Endodermal cell (in vitro differentiated cells): ENCODE measurements around the gene SELPLG. TPM values are rescaled to one million over a fixed set of nuclear protein-coding genes. Genes with fewer than 3 reads are reported as not detected.
A peak's percentile ranks its signal among the peaks of the same experiment; 100 is the strongest.
"Not testable (repeated sequence)": the region's sequence is repeated elsewhere in the genome, so short reads cannot be mapped to it uniquely, and the experiment has no call there.

Source experiments
- DNase-seq: peaks from one replicate; pipeline ENCODE4 v3.0.0-alpha.2; 2017
- H3K27ac ChIP-seq: 2 replicates; pipeline ENCODE4 v1.5.1; 2013; ENCODE audit warnings: mild to moderate bottlenecking, low read depth, low read length, moderate library complexity
- H3K27me3 ChIP-seq: 2 replicates; pipeline ENCODE4 v1.6.1; 2013; ENCODE audit warnings: mild to moderate bottlenecking, low read length, moderate library complexity; ENCODE audit not compliant: insufficient read depth, control insufficient read depth, poor library complexity, severe bottlenecking
- H3K36me3 ChIP-seq: 2 replicates; pipeline ENCODE4 v1.7.0; 2013; ENCODE audit warnings: mild to moderate bottlenecking, low read length, moderate library complexity; ENCODE audit not compliant: control insufficient read depth, insufficient read depth
- H3K4me1 ChIP-seq: one replicate; pipeline ENCODE4 v1.7.0; 2013; ENCODE audit warnings: low read length; ENCODE audit not compliant: control insufficient read depth, insufficient read depth
- H3K4me3 ChIP-seq: 2 replicates; pipeline ENCODE4 v1.5.1; 2013; ENCODE audit warnings: mild to moderate bottlenecking, low read length, moderate library complexity
- H3K9ac ChIP-seq: 2 replicates; pipeline ENCODE4 v1.6.1; 2013; ENCODE audit warnings: mild to moderate bottlenecking, low read length, moderate library complexity; ENCODE audit not compliant: poor library complexity, severe bottlenecking; ENCODE audit errors: extremely low read depth
- H3K9me3 ChIP-seq: 2 replicates; pipeline ENCODE4 v1.6.1; 2013; ENCODE audit warnings: mild to moderate bottlenecking, low read length, moderate library complexity; ENCODE audit not compliant: control insufficient read depth
- H3K27ac Mint-ChIP-seq: 2 replicates; pipeline ENCODE4 v1.8.0; 2020; ENCODE audit warnings: mixed read lengths
- H3K27me3 Mint-ChIP-seq: 2 replicates; pipeline ENCODE4 v1.8.0; 2021; ENCODE audit warnings: mild to moderate bottlenecking, mixed read lengths; ENCODE audit not compliant: insufficient read depth
- H3K36me3 Mint-ChIP-seq: 2 replicates; pipeline ENCODE4 v1.8.0; 2020; ENCODE audit warnings: low read depth, mixed read lengths
- H3K4me1 Mint-ChIP-seq: 2 replicates; pipeline ENCODE4 v1.8.0; 2020; ENCODE audit warnings: mixed read lengths
- H3K4me3 Mint-ChIP-seq: 2 replicates; pipeline ENCODE4 v1.8.0; 2020; ENCODE audit warnings: mild to moderate bottlenecking, moderate library complexity, mixed read lengths
- H3K9me3 Mint-ChIP-seq: 2 replicates; pipeline ENCODE4 v1.8.0; 2020; ENCODE audit warnings: mild to moderate bottlenecking, mixed read lengths
- CTCF ChIP-seq: fragments of 200-600 bp; sonication (generic); conservative IDR thresholded peaks from 2 replicates; pipeline ENCODE4 v1.5.0; 2021; ENCODE audit warnings: antibody characterized with exemption, mild to moderate bottlenecking
- WGBS, 2 experiments: methylation state at CpG; one replicate each; pipeline versions ENCODE4 v1.1.5 to v1.1.7; 2013; ENCODE audit warnings: missing lambda C conversion rate in 2 of 2, mixed read lengths in 1 of 2; ENCODE audit not compliant: insufficient coverage in 1 of 2, insufficient read length in 1 of 2; 5-methylcytosine and 5-hydroxymethylcytosine counted together
- total RNA-seq, 2 donors: library from RNA; stranded (reverse); fragmentation: NEBNext Ultra II Directional in 1 of 2; extraction: Animal tissue kit (Norgen Biotek cat#: 25700) in 1 of 2; gene quantifications; 2 replicates in 1 of 2; 3 replicates in 1 of 2; pipeline ENCODE4 v1.2.1, GENCODE V29; 2021

The SELPLG gene
- total RNA-seq, 2 donors from 2014 or later: 0.13 TPM; not detected in 1

- no peak overlapping the region for H3K4me3 Mint-ChIP-seq
- no peaks in the 10 kb centered on the region for H3K9me3 ChIP-seq
- 98% methylated on average over 7 to 10 of the region's 10 CpGs for WGBS, 2 experiments
- H3K36me3 Mint-ChIP-seq: peaks cover 49% of the 10 kb centered on the region
- no peak overlapping the region for H3K4me3 ChIP-seq
- DNase-seq: peak; percentile 44
- peaks cover 78% of the 10 kb centered on the region for H3K36me3 ChIP-seq
- no peaks in the 10 kb centered on the region for H3K27me3 Mint-ChIP-seq
- no peak overlapping the region for H3K27ac ChIP-seq
- no peaks in the 10 kb centered on the region for H3K4me1 ChIP-seq
- no peak for TF ChIP-seq CTCF
- peaks cover 10% of the 10 kb centered on the region for H3K9me3 Mint-ChIP-seq
- peak overlapping the region; percentile 18 for H3K27ac Mint-ChIP-seq
- H3K9ac ChIP-seq: no peak overlapping the region
- H3K27me3 ChIP-seq: no peaks in the 10 kb centered on the region
- peaks cover 18% of the 10 kb centered on the region for H3K4me1 Mint-ChIP-seq
Observed at GRCh38 chr12:108657130-108657745, 23.5 kb upstream of the SELPLG start.

GRCh38 chr12:108656247-108656646 is 22.6 kb upstream of the SELPLG start:
- H3K4me3 Mint-ChIP-seq, H3K27me3 Mint-ChIP-seq, H3K27me3 ChIP-seq, DNase-seq, H3K27ac Mint-ChIP-seq, H3K4me3 ChIP-seq, H3K27ac ChIP-seq, H3K4me1 ChIP-seq, H3K9me3 ChIP-seq, H3K9ac ChIP-seq: not testable (repeated sequence)
- Mint-ChIP-seq H3K36me3 (peaks cover 55% of the 10 kb centered on the region), H3K4me1 (peaks cover 18% of the 10 kb centered on the region), H3K9me3 (peaks cover 10% of the 10 kb centered on the region)
- H3K36me3 ChIP-seq: peaks cover 78% of the 10 kb centered on the region
- 95 to 100% methylated on average over 6 to 16 of the region's 24 CpGs for WGBS, 2 experiments

GRCh38 chr12:108655812-108656175 is 22.1 kb upstream of the SELPLG start:
- not testable (repeated sequence) for H3K27me3 ChIP-seq, H3K4me3 Mint-ChIP-seq, DNase-seq, H3K27ac ChIP-seq, H3K4me1 ChIP-seq, H3K4me3 ChIP-seq, H3K27ac Mint-ChIP-seq, H3K27me3 Mint-ChIP-seq, H3K9me3 ChIP-seq, H3K9ac ChIP-seq
- H3K36me3 Mint-ChIP-seq: peaks cover 59% of the 10 kb centered on the region
- WGBS, 2 experiments: 94% methylated on average over 15 of the region's 28 CpGs; no CpG with 5 or more reads in 1 of the 2 experiments
- peaks cover 18% of the 10 kb centered on the region for H3K4me1 Mint-ChIP-seq
- peaks cover 78% of the 10 kb centered on the region for H3K36me3 ChIP-seq
- peaks cover 10% of the 10 kb centered on the region for H3K9me3 Mint-ChIP-seq

GRCh38 chr12:108654622-108655021 is 20.9 kb upstream of the SELPLG start:
- peak; percentile 29 for DNase-seq
- H3K4me3 ChIP-seq, H3K27ac Mint-ChIP-seq, H3K4me1 ChIP-seq, H3K4me3 Mint-ChIP-seq, H3K9ac ChIP-seq, H3K9me3 ChIP-seq, H3K27me3 ChIP-seq, H3K27ac ChIP-seq, H3K27me3 Mint-ChIP-seq: not testable (repeated sequence)
- peaks cover 62% of the 10 kb centered on the region for H3K36me3 Mint-ChIP-seq
- H3K4me1 Mint-ChIP-seq: peaks cover 18% of the 10 kb centered on the region
- peaks cover 10% of the 10 kb centered on the region for H3K9me3 Mint-ChIP-seq
- H3K36me3 ChIP-seq: peaks cover 83% of the 10 kb centered on the region
- 93 to 94% methylated on average over 8 of the region's 9 CpGs for WGBS, 2 experiments
